DMS 273 (cell line): ENCODE data around the gene SH3TC2.

Experiments
- DNase-seq: peaks from one replicate; lab custom pipeline; 2025; ENCODE audit not compliant: unreplicated experiment; lab: John Stamatoyannopoulos, UW

SH3TC2 gene

GRCh38 chr5:149002761-149003689, 59.8 kb downstream of the SH3TC2 start:
- DNase-seq: peak; percentile 32

- DNase-seq: no peak
These were observed 60.8 kb downstream of the SH3TC2 start for GRCh38 chr5:149002053-149002452.

- DNase-seq: no peak
These were observed 61.7 kb downstream of the SH3TC2 start for GRCh38 chr5:149001162-149001561.

- no peak for DNase-seq
These were observed 63.1 kb downstream of the SH3TC2 start for GRCh38 chr5:148999741-149000140.

- peak; percentile 68 for DNase-seq
These were observed 64.6 kb downstream of the SH3TC2 start for GRCh38 chr5:148998174-148998797.

GRCh38 chr5:148996270-148996669, 66.6 kb downstream of the SH3TC2 start:
- DNase-seq: no peak

DNA sequence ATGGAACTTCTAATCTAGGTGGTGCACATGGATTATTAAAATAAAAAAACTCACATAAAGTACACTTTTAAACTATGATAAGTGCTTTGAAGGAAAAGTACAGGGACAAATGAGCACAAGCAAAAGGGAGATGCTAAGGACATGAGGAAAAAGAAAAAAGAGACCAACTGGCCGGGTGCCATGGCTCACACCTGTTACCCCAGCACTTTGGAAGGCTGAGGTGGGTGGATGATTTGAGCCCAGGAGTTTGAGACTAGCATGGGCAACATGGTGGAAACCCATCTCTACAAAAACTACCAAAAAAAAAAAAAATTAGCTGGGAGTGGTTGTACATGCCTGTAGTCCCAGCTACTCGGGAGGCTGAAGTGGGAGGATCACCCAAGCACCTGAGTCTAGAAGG, 67.1 kb downstream of the SH3TC2 start:
- DNase-seq: no peak

- DNase-seq: no peak
These were observed 69.5 kb downstream of the SH3TC2 start for GRCh38 chr5:148993283-148993936.

DNA sequence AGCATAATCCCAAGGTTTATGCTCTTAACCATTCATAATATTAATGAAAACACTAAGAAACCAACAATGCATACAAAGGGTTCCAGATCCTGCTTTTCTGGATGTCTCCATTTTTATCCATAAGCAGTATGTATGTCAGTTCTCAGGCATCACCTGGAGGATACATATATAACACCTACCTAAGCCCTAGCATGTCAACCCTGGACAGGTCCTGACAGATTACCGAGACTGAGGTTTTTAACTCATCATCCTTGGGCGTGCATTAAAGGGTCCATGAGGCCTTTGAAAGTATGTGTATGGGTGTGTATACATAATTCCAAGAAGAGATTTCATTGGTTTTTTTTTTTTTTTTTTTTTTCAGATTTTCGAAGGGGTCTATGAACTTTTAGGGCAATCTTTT, 70.6 kb downstream of the SH3TC2 start:
- no peak for DNase-seq

- no peak for DNase-seq
These were observed 71.3 kb downstream of the SH3TC2 start for GRCh38 chr5:148991566-148991965.

DNA sequence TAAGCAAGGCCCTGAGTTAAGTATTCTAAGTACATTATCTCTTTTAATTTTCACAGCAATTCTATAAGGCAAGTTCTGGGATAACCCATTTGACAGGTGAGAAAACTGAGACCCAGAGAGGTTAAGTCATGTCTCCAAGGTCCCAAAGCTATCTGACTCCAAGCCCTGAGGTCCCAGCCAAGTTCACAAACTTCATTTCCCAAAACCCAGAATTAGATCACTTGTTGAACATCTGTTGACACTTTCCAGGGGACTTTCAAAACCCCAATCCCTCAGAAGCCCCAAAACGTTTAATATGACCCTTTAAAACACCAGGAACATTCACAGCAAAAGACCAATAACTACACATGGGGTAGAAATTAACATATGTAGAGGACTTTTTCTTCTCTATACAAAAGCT, 72.0 kb downstream of the SH3TC2 start:
- DNase-seq: no peak

DNA sequence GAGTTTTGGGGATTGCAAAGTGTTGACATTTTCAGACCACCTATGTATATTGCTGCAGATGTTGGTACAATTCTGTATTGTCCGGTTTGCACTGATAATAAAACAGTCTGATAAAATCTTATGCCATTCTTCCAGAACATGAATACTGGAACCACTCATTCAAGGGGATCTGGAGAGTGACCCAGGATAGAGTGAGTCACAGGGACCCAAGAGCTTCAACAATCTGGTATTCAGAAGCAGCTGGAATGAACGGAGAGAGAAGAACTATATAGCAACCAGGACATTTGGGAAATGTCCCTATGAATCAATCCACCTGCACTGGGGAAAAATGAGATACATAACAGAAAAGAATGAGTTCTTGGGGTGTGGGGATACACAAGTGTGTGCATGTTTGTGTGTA, 73.3 kb downstream of the SH3TC2 start:
- no peak for DNase-seq

- no peak for DNase-seq
These were observed 74.5 kb downstream of the SH3TC2 start for GRCh38 chr5:148988328-148988727.

DNA sequence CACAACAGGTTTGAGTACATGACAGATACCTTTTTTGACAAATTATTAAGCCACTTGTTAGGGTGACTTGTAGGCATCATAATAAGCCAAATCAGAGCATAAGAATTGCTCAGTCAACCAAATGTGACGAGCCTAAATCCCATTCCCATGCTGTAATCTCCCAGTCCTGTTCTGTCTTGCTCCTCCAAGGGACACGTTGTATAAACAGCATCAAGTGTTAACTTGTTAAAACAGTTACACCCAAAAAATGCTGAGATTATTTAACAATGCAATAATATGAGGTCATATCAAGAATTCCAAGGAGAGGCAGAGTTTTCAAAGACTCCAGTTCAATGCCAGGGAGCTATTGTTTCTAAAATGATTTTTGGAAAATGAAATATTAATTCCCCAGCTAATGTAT, 76.2 kb downstream of the SH3TC2 start:
- DNase-seq: no peak

DNA sequence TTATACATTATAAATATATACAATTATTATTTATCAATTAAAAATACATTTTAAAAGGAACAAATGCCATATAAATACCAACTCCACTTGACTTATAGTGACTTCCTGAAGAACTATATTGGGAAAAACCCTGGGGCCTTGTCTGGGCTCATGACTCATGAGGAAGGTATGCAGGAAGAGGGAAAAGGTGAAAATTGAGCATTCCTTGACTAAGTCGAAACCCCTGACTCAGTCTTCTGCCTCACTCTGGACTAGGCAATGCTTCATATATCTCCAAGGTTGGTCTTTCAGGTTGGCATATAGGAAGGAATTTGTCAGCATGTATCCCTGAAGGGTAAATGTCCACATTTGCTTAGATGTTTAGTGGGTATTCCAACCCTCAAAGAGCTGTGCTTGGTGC, 78.5 kb downstream of the SH3TC2 start:
- no peak for DNase-seq

DNA sequence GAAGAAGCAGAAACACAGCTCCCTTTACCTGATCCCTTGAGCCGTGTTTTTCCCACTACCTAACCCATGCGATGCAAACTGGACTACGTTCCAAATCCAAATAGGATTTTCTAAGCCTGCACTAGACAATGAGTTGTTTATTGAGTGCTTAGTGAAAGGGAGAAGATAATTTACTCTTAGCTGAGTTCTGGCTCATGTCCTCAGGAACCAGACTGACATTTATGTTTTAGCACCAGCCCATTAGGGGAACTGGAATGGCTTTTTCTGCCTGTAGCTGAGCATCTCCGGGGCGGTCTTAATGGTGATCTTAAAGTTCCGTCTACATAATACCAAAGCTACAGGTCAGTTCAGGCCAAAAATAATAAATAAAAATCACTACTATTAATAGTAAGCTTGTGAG, 81.5 kb downstream of the SH3TC2 start:
- DNase-seq: no peak

DNA sequence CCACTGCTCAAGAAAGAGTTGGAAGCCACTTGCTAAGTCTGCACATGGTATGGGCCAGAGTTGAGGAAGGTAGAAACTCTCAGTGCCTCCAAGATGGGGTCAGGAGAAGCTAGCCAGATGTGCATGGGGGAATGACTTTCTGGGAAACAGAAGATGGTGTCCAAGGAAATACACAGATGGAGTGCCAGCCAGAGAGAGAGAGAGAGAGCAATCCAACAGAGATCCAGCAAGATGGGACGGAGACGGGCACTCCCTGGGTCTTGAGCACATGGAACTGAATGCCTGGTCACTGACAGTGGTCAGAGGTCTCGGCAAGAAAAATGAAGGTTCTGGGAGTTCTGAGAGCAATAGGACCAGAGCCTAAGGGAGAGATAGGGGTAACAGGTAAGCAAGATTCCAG, 82.1 kb downstream of the SH3TC2 start:
- no peak for DNase-seq

- no peak for DNase-seq
These were observed 83.7 kb downstream of the SH3TC2 start for GRCh38 chr5:148979083-148979723.

DNA sequence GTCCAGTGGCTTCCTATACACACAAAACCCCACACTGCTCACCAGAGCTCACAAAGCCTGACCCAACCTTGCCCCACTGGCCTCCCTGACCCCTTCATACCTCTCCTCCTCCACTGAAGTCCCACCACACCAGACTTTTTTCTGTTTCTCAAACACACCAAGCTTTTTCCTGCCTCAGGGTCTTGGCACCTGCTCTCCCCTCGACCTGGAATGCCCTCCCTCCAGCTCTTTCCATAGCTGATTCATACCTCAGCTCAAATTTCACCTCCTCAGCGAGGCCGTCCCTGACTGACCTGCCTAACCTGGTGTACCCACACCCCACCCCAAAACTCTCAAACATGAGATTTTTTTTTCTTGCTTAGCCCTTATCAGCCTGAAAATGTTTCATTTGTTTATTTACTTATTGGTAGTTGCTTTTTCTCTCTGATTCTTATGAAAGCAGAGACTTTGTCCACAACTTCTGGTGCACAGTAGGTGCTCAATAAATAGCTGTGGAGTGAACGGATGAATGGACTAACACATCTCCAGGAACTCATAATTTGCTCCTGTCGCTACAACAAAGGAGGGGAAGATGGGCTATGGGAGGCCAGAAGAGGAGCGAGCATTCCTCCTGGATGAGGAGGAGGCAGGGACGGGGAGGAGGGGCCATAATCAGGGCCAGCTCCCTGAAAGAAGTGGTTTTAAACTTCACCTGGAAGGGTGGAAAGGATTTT, 84.3 kb downstream of the SH3TC2 start:
- DNase-seq: no peak

- no peak for DNase-seq
These were observed 86.1 kb downstream of the SH3TC2 start for GRCh38 chr5:148976569-148977381.
